Inferior parietal cortex (tissue), 1 donor: Measurements from ENCODE around the gene TRAF1.

ENCODE experiments used
- DNase-seq: peaks from one replicate; pipeline ENCODE4 v3.0.0-alpha.2; 2016; ENCODE audit errors: extremely low spot score

Gene TRAF1

DNA sequence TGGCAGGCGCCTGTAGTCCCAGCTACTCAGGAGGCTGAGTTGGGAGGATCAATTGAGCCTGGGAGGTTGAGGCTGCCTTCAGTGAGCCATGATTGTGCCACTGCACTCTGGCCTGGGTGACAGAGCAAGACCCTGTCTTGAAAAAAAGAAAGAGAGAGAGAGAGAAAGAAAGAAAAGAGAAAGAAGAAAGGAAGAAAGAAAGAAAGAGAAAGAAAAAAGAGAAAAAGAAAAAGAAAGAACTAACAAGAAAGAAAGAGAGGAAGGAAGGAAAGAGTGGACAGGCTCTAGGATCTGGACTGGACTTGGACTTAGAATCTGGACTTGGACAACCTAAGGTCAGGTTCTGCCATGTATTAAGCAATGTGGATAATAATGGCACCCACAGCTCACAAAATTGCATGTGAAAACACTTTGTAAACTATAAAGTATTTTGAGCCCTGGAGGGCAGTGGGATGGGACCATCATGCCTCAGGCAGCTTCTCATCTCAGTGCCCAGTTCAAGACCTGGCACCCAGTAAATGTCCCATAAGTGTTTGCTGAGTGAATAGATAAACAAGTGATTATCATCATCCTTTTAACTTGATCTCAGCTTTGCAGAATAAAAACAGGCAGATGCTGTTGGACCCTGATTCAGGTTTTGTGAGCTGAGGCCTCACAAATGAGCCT lies 36.9 kb downstream of the TRAF1 start:
- no peak for DNase-seq

DNA sequence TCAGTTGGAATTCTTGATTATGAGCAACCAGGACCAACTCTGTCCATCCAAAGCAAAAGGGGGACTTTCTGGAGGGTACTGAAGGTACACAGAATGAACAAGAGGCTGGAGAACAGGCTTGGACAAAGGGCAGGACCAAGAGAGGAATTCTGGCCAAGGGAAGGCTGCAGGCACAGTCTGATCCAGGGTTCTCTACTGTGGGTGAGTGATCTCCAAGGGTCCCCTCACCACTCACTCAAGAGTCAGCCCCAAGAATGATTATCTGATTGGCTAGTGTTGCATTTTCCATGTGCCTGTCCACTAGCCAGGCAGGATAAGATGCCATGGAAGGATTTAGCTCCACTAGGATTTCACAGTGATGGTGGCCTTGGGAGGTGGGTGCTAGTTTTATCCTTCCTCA lies 38.0 kb downstream of the TRAF1 start:
- no peak for DNase-seq

- no peak for DNase-seq
These were observed 40.1 kb downstream of the TRAF1 start for GRCh38 chr9:120886490-120886967.

DNA sequence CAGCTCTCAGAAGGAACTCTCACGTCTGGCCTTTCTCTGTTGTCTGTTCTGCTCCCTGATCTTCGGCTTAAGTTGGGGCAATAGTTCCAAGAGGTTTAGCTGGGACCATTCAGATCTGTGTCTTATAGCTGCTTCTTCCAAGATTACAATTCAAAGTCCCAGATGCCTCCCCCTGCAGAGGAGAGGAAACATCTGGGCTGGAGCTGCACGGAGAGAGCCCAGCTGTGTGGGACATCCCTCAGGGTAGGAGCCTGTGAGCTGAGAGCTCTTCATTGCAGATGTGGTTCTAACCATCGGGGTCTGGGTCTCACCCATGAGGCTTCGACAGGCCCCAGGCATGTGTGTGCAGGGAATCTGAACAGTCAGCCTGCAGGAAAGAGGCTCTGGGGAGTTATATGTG lies 40.6 kb downstream of the TRAF1 start:
- DNase-seq: no peak

DNA sequence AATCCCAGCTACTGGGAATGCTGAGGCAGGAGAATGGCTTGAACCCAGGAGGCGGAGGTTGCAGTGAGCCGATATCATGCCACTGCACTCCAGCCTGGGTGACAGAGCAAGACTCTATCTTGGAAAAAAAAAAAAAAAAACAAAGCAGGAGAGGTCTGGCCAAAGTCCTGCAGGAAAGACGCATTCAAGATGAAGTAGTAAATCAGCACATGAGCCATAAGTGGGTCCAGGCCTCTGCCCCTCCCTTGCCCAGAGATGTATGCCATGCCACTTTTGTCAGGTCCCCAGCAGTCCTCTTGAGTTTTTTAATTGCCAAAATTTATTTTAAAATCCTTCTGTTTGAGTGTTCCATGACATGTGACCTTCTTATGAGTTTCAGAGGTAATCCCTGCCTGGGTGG lies 41.1 kb downstream of the TRAF1 start:
- no peak for DNase-seq

GRCh38 chr9:120883608-120883996 lies 43.0 kb downstream of the TRAF1 start:
- no peak for DNase-seq

DNA sequence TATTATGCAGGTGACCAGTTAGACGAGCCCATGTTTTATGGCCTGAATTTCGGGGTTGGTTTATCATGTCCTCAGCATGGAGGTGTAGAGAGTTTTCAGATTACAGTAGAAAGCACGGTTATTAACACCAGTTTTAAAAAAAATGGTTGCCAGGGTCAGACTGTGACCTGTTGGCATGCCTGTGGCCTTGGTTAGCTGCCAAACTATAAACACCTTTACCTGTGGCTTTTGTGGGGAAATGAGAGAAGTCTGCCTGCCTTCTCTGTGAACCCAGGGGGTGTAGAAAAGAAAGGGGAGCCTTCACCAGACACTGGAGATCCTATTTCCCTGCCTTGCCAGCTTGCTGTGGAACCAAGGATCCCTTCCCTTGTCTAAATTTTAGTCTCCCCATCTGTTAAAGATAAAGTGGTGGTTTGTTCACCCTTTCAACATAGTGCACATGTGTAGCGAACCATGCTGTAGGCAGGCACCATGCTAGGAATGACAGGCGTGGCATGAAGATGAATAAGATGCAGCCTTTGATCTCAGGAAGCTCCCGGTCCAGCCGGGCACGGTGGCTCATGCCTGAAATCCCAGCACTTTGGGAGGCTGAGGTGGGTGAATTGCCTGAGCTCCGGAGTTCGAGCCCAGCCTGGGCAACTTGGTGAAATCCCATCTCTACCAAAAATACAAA lies 43.5 kb downstream of the TRAF1 start:
- DNase-seq: no peak

DNA sequence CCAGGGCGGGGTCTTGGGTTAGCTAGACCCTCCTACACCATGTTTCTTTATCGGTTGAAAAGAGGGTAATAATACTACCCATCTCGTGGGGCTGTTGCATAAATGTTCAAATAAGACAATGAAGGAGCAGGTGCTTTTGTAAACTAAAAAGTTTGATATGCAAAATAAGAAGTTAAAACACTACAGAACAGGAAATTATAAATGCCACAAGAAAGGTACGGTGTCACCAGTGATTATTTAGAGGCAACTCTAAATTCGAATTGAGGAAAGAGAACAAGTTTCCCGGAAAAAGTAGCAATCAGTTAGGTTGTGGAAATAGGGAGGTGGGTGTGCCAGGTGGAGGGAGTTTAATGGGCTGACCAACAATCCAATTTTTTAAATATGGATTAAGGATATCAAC lies 47.1 kb downstream of the TRAF1 start:
- no peak for DNase-seq

GRCh38 chr9:120878188-120879130 lies 48.1 kb downstream of the TRAF1 start:
- no peak for DNase-seq

DNA sequence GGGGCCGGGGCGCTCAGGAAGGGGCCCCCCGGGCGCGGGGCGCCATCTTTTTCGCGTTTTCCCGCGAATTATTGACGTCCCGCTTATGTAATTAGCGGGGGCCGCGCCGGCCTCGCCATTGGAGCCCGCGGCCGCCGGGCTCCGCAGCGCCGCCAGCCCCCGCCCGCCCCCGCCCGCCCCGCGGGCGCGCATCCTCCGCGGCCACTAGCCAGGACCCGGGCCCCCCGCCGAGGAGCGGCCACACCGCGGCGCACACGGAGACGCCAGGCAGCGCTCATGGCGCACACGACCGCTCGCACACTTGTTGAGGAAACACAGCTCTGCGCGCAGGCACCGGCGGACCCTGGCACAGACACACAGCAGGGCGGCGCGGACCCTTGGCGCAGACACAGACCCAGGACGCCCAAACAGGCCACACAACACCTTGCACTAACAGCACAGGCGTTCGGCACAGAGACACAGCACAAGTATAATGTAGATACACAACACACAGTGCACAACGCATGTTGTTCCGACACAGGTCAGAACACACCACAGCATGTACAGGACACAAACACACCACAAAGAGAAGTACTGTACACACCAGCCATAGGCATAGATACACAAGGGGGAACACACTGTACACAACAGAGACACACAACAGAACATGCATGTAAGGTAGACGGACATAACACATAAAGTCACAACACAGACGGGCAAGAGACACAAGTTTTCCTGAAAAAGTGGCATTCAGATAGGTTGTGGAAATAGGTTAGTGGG lies 49.1 kb downstream of the TRAF1 start:
- peak; percentile 61 for DNase-seq

- DNase-seq: no peak
These were observed 49.8 kb downstream of the TRAF1 start, which contains the start of gene PHF19 for GRCh38 chr9:120876842-120877240. Gene PHF19 (minus strand): TSS chr9:120877188. CDS start chr9:120874741, 2,447 bp downstream.

GRCh38 chr9:120875954-120876841 lies 50.4 kb downstream of the TRAF1 start:
- DNase-seq: peak; percentile 86

DNA sequence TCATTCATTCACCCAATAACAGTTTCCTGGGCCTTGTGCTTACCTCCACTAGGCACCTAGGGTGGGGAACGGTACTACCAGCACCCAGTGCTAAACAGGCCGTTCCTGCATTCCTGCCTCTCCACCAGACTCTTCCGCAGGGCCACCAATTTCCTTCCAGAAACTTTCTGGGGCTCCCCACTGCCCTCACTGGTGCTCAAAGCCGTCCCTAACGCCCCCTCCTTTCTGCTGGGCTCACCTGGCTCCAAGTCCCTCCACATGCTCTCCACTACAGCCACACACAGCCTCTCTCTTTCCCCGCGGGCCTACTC lies 51.0 kb downstream of the TRAF1 start:
- no peak for DNase-seq

DNA sequence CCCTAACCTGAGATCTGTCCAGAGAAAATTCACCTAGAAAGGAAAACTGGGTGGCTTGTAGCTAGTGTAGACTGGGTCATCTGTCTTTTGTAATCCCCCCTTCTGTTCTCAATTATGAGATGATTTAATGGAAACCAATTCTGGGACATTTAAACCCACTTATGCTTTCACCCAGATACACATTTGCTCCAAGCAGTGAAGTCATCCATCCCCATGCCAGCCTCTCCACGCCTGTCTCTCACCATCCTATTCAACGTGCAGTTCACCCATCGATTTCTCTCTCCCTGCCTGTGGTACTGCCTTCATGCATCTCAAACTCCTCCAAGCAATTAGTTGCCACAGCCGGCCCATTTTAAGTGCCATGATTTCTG lies 51.4 kb downstream of the TRAF1 start:
- no peak for DNase-seq

- DNase-seq: no peak
These were observed 52.1 kb downstream of the TRAF1 start for GRCh38 chr9:120874226-120875194.

DNA sequence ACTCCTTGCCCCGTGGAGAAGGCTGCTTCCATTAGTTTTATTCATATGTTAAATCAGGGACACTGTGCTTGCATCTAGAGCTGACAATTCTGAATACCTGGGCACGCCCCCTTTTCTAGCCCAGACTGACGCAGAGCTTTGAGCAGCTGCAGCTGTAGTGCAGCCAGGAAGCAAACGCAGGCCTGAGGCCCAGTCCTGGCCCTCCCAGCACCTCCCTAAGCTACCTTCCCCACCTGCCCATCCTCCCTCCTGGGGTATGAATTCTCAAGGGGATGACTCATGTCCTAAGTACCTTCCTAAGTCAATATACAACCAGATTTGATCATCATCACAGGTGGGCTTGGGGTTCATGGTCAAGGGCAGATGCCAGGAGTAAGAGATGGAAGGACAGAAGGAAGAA lies 53.1 kb downstream of the TRAF1 start:
- DNase-seq: no peak

DNA sequence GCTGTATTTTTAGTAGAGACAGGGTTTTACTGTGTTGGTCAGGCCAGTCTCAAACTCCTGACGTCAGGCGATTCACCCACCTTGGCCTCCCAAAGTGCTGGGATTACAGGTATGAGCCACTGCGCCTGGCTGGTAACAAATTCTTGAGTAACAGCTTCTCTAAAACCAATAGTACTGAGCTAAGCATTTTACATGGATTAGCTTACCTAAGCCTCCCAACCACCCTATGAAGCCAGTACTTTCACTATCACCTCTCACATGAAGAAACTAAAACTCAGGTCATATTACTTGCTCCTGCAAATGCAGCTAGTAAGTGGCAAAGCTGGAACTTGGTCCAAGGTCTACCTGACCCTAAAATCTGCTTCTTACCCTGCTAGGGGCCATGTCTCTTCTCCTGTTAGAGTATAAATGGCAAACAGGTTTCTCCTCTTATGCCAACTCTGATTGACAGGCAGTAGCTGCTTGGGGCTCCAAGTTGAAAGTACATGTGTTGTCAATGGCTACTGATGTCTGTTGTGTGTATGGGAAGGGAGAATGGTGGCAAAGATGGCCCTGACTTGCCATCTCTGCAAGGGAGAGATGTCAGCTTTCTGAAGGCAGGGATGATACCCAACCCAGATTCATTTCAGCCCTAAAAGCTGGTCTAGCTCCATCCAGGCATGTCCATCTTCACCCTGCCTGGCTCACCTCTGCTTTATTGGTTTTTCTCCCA lies 53.6 kb downstream of the TRAF1 start:
- no peak for DNase-seq

GRCh38 chr9:120870206-120870605 lies 56.4 kb downstream of the TRAF1 start:
- DNase-seq: no peak

- DNase-seq: no peak
These were observed 56.9 kb downstream of the TRAF1 start for GRCh38 chr9:120869726-120870125.
